ENCODE measurements around the gene THRB. TPM values are rescaled to one million over a fixed set of nuclear protein-coding genes. Genes with fewer than 3 reads are reported as not detected.

THRB gene
- polyA plus RNA-seq, 4 donors, result 4.1 to 26.5 (median 24.4) TPM

DNA sequence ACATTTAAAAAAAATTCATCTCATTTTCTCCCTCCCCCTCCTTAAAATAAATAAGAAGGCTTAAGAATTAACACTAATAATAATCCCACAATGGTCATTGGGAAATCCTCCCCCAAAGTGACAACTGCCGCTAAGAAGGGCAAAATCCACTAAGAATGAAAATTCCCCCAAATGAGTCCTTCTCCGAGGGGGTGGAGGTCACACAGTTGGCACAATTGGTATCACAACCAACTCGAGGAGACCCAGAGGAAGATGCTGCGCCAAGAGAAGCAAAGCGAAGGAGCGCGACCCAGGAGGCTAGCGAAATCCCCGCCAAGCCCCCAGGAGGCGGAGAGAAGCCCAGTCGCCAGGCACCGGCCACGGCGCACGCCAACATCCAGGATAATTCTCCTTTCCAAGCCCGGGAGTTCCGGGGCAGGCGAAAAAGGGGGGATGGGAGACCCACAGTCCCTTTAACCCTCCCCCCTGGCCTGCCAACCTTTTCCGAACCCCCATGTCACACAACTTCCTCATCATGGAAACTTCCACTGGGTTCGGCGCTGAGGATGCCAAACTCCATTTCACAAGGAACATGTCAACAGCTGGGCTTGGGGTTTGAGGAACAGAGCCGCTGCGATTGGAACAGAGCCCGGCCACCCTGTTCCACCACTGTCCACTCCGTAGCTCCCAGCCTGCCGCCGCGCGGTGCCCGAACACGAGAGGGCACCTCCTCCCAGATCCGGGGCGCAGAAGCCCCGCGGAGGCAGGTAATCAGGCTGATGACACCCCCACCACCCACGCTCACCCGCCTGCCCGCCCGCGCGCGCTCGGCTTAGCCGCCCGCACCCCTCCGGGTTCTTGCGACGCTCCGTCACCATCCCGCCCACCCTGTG, 668 bp downstream of the THRB start:
- DNase-seq (ENCODE audit: low read depth in 4 of 4, low spot score in 3 of 4), result peak in 2 of 4 donors; percentile 15 to 22

DNA sequence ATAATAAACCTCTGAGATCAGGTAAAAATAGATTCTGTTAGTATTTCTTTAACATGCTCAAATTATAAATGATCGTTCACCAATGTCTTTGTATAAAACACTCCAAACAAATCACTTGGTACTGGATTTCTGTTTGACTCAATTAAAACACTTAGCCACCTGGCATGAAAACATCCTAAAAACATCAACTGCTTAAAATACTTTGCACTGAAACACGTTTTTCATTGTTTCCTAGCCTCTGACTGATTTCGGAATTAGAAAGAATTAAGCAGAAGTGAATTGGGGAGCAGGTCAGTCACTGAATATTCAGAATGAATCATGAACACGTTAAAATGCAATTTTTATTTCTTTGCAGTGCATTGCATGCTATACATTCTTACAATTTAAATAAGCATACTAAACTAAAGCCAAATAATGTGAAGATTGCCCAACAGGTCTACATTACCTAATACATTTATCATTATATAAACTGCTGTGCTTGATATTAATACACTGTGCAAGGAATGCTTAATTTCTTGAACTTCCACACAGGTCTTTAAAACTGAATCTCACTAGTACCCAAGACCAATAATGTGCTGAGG, 1.6 kb downstream of the THRB start:
- no peak for DNase-seq (ENCODE audit: low read depth in 4 of 4, low spot score in 3 of 4)

GRCh38 chr3:24490151-24490550, 4.5 kb downstream of the THRB start:
- DNase-seq (ENCODE audit: low read depth in 4 of 4, low spot score in 3 of 4), result no peak

- no peak for DNase-seq (ENCODE audit: low read depth in 4 of 4, low spot score in 3 of 4)
Measured at GRCh38 chr3:24487325-24488262, 7.1 kb downstream of the THRB start.

- DNase-seq (ENCODE audit: low read depth in 4 of 4, low spot score in 3 of 4), result no peak
Measured at GRCh38 chr3:24485511-24485910, 9.1 kb downstream of the THRB start.

DNA sequence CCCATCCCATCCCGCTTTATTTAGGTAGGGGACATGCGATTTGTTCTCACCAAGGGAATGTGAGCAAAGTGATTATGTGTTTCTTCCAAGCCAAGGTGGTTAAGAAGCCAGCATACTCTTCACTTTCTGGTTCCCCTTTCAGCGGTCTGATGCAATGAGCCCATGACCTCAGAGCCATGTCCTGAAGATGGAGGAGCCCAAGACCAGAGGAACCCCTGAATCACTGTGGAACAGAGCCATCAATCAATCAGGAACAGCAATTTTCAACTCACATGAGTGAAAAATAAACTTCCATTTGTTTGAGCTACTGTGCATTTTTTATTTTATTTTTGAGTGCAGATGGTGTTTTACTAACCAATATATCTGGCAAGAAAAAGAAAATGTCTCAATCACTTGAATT, 10.8 kb downstream of the THRB start:
- no peak for DNase-seq (ENCODE audit: low read depth in 4 of 4, low spot score in 3 of 4)

- no peak for DNase-seq (ENCODE audit: low read depth in 4 of 4, low spot score in 3 of 4)
Measured at GRCh38 chr3:24482096-24482705, 12.4 kb downstream of the THRB start.

DNA sequence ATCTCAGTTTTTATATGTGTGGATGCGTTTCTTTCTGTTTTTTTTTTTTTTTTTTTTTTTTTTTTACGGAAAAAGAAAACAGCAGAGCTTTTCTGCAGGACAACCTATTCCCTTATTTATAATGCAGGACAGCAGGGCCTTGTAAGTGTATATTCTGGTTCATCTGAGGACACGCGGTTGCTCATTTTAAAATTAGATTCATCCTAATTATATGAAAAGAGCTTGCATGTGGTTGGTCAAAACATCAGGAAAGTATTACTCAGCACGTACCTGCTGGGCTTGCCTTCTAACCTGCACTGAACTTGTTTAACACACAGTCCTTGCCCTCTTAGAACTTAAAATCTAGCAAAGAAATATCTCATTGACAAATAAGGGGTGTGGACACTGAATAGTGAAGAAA, 13.5 kb downstream of the THRB start:
- DNase-seq (ENCODE audit: low read depth in 4 of 4, low spot score in 3 of 4), result no peak

DNA sequence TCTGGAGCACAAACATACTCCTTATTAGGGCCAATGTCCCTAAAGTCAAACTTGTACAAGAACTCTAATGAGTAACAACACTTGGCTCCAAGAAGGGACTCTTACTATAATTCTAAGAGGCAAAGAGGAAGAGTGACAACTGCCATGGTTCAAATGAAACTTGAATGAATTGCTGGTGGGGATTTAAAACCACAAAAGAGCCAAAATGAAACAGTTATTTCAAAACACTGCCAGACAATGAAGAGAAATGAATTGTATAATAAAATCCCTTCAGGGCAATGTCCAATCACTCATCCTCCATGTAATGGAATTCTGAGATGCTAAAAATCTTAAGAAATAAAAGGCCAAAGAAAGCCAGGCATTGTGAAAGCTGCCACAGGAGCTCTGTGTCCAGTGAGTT, 14.2 kb downstream of the THRB start:
- DNase-seq (ENCODE audit: low read depth in 4 of 4, low spot score in 3 of 4), result no peak

DNA sequence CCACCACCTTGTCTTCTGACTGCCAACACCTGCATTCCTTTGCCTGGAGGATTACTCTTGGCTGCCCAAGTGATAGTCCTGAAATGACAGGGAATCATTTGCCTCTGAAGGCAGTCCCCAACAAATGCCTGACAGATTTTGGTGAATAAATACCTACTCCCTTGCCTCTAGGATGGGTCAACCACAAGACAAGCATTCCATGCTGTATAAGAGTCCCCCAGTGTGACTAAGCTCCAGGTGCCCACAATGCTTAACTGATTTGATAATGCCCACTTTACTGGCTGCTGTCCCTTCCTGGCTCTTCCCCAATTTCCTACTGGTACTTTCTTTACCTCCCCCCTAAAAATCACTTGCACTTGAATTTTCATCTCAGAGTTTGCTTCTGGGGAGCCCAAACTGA, 14.8 kb downstream of the THRB start:
- DNase-seq (ENCODE audit: low read depth in 4 of 4, low spot score in 3 of 4), result no peak

DNA sequence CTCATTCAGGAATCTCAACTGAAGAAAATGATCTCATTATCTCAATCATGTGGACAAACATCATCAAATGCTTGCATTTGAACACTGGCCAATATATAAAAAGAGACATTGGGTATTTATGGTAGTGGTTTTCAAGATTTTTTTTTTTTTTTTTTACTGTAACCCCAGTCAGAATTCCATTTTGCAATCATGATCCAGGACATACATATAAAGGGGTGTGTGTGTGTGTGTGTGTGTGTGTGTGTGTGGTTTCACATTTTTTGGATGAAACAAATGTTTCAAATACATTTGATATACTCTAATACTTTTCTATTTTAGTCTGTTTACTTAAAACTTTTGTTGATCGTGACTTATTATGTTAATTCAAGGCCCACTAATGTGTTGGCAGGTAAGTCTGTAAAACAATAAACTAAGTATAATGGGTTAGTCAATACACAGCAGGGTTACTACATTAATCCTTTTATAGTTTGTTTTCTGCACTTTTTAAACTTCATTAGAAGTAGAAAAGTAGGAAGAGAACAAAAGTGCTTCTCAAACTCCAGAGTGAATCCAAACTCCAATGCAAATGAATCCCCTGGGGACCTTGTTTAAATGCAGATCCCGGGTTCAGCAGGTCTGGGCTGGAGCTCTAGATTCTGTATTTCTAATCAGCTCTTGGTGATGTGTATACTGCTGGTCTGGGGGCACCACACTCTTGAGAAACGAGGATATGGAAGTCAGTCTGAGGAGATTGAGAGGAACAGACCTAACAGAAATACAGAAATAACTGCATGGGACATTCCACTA, 17.6 kb downstream of the THRB start:
- DNase-seq (ENCODE audit: low read depth in 4 of 4, low spot score in 3 of 4), result no peak

GRCh38 chr3:24475925-24476324, 18.7 kb downstream of the THRB start:
- DNase-seq (ENCODE audit: low read depth in 4 of 4, low spot score in 3 of 4), result no peak

- DNase-seq (ENCODE audit: low read depth in 4 of 4, low spot score in 3 of 4), result no peak
Measured at GRCh38 chr3:24474862-24475261, 19.8 kb downstream of the THRB start.

DNA sequence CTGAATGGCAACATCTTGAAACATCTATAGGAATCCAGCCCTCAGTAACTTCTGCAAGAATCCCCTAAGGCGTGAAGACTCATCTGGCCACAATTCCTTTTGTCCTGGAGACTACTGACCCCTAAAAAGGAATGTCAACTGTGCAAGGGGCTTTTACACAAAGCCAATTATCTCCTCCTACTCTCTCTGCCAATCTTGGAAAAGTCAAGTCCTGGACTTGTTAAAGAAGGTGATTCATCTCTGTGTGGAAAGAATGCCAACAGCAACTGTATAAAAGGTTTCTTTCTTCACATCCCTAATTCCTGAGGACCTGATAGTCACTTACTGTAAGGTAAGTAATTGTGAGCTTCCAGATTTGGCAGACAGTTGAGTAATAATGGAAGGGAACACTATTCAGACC, 22.3 kb downstream of the THRB start:
- DNase-seq (ENCODE audit: low read depth in 4 of 4, low spot score in 3 of 4), result no peak

GRCh38 chr3:24471486-24471885, 23.2 kb downstream of the THRB start:
- no peak for DNase-seq (ENCODE audit: low read depth in 4 of 4, low spot score in 3 of 4)

DNA sequence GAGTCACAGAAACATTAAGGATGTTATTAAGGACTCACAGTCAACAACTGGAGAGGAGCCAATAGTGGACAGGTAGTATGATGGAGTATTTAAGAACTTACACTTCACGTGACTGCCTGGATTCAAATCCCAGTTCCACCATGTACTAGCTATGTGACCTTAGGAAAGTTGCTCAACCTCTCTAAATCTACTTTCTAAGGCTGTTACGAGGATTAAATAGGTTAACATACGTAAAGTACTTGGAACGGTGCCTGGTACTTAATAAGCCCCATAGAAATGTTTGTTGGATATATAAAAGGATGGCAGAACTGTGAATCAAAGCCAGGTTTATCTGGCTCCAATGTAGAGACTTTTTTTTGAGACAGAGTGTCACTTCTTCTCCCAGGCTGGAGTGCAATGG, 24.4 kb downstream of the THRB start:
- no peak for DNase-seq (ENCODE audit: low read depth in 4 of 4, low spot score in 3 of 4)

- no peak for DNase-seq (ENCODE audit: low read depth in 4 of 4, low spot score in 3 of 4)
Measured at GRCh38 chr3:24464389-24464788, 30.3 kb downstream of the THRB start.

GRCh38 chr3:24462737-24463136, 31.9 kb downstream of the THRB start:
- no peak for DNase-seq (ENCODE audit: low read depth in 4 of 4, low spot score in 3 of 4)

DNA sequence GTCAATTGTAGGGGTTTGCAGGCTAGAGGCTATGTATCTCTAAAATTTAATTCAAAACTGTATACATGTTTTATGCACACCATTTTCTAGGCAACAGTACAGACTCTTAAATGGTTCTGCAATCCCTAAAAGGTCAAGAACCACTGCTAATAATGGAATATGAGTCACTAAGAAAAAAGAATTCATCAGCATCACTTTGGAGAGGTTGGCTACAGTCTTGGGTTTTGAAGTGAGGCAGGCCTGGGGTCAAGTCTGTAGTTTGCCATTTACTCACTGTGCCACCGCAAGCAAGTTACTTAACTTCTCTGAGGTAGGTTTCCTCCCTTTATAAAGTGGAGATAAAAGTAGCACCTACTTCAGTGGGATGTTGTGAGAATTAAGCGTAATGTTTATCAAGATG, 33.7 kb downstream of the THRB start:
- DNase-seq (ENCODE audit: low read depth in 4 of 4, low spot score in 3 of 4), result no peak

DNA sequence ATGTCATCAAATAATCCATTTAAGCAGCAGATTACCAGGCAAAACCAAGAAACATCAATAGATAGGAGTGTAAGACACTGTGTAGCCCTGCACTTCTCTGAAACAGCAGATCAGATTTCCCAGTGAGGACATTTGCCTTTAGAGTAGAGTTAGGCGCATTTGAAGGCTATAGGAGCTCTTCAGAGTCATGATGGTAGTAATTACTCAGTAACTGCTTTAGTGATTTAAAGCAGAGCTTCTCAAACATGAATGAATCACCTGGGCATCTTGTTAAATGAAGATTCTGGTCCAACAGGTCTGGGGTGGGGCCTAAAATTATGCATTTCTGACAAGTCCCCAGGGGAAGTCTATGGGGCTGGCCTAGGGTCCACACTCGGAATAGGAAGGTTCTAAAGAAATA, 36.9 kb downstream of the THRB start:
- no peak for DNase-seq (ENCODE audit: low read depth in 4 of 4, low spot score in 3 of 4)
